GM19397 (cell line): ENCODE data around the gene SCP2.

Experiments used
- ATAC-seq: cut with Tn5 transposase; IDR thresholded peaks from one replicate; pipeline ENCODE4 v1.9.1; 2021; ENCODE audit warnings: mild to moderate bottlenecking, moderate library complexity; ENCODE audit not compliant: unreplicated experiment

Gene SCP2

DNA sequence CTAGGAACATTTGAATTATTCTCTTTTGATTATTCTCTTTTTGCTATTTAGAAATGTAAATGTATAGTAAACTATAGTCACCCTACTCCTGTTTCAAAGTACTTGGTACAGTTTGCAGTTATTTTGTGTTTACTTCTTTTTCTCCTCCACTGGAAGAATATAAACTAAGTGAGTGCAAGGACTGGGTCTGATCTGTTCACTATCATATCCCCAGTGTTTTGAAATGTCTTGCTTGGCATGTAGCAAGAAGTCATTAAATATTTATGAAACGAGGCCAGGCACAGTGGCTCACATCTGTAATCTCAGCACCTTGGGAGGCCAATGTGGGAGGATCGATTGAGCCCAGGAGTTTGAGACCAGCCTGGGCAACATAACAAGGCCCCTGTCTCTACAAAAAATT, 99.2 kb downstream of the SCP2 start:
- no peak for ATAC-seq

DNA sequence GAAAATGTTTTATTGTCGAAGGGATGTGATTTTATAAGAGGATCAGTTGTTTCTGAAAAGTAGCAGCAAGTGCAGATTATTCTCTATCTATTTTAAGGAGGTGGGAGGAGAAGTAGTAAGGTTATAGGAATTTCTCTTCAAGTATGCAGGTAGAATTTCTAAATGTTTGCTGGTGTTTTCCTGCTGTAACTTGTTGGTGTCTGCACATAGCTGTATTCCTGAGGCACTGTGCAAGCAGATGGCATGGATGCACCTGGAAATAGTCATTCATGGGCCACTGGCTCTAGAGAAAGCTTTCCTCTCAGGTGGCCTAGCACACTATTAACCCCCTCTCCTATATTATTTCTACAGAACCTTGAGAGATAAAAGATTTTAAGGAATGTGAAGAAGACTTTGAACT, 104.7 kb downstream of the SCP2 start:
- ATAC-seq = no peak

DNA sequence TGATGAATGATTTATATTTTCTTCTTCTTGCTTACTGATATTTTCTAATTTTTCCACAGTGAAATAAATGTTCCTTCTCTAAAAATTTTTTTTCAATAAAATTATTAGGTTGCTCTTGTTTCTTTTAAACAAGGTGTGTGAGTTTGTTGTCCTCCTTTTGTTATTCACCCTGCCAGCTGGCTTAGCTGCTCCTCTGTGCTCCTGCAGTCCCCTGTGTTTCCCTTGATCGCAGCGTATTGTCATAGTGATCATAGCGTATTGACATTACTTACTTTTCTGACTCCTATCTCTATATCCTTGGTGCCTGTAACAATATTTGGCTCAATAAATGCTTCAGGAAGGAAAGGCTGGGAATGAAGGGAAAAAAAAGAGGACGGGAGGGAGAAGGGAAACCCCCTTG, 110.1 kb downstream of the SCP2 start:
- ATAC-seq = no peak

DNA sequence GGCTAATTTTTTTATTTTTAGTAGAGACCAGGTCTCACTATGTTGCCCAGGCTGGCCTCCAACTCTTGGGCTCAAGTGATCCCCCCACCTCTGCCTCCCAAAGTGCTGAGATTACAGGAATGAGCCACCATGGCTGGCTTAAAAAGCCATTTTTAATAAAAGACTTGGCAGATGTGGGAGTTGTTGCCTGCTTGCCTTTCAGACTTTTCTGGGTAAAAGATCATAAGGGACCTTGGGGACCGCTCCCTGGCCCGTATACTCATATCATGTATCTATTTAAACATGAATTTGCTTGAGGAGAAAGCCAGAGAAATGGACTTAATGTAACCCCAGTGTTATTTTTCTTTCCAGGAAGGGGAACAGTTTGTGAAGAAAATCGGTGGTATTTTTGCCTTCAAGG, 111.5 kb downstream of the SCP2 start:
- ATAC-seq = no peak

DNA sequence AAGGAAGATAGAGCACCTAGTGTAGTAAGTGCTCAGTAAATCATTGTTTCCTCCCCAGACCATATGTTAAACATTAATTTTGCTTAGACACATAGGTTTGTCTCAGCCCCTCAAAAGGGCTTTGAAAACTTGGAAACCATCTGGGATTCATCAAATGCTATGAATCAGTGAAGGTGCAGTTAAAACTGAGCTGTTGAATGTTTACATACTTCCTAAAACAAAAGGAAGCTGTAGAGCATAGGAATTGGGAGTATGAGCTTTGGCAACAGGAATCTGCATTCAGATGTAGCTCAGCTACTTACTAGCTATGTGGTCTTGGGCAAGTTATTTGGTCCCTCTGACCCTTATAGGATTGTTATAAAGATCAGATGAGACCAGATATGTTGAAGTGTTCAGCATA, 116.2 kb downstream of the SCP2 start:
- ATAC-seq = no peak

DNA sequence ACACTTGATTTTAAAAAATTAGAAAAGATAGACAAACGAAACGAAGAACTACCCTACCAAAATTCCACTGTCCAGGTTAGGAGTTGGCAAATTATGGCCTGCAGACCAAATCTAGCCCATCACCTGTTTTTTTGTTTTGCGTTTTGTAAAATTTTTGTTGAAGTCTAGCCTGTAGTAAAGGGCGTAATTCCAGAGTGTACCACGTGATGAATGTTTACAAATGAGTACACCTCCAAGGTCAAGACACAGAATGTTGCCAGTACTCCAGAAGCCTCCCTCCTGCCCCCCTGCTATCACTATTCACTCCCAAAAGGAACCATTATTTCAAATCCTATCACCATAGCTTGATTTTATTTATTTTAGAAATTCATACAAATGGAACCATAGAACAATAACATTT, 117.8 kb downstream of the SCP2 start:
- ATAC-seq = no peak

DNA sequence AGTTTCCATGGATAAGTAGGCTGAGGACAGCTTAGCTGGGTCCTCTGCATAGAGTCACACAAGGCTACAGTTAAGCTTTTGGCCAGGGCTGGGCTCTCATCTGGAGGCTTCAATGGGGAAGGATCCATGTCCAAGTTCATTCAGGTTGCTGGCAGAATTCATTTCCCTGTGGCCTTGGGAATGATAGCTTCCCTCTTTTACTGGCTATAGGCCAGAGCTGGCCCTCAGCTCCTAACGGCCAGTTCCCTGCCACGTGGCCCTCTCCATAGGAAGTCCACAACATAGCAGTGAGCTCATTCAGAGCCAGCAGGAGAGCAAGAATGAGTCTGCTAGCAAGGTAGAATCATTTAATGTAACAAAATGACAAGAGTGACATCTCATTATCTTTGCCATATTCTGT, 119.9 kb downstream of the SCP2 start:
- ATAC-seq = no peak

DNA sequence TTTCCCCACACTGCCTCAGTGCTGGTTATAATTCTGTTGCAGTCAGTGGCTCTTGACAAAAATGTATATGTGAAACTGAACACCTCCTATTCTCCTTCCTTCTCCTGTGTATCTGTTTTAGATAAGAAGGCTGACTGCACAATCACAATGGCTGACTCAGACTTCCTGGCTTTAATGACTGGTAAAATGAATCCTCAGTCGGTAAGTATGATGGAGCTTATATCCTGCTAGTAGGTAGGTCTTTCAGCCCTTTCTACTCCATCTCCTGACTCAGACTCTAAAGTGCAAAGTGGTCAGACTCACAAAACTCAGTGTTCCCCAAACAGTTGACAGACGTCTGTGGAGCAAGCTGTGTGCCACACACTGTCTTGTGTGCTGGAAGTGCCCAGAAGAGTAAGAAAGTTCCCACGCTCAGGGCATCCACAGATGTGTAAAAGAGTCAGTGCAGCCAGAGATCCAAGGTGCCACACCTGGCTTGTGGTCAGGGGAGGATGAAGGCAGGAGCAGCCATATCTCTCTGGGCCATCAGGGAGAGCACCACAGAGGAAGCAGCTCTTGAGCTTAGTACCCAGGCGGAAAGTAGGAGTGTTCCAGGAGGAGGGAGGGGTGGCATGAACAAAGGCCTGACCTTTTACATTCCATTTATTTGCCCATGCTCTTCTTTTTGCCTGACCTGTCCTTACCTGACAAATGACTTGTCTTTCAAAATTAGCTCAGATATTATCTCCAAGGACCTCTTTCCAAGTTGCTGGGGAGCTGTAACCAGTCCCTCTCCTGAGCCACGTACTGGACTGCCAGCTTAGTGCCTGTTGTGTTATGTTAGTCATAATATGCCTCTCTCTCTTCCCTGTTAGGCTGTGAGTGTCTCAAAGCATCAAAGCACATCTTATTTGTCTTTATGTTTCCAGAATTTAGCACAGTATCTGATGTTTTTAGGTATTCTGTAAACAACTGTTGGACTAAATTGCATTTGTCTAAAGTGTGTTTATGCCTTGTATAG, 121.0 kb downstream of the SCP2 start:
- no peak for ATAC-seq

DNA sequence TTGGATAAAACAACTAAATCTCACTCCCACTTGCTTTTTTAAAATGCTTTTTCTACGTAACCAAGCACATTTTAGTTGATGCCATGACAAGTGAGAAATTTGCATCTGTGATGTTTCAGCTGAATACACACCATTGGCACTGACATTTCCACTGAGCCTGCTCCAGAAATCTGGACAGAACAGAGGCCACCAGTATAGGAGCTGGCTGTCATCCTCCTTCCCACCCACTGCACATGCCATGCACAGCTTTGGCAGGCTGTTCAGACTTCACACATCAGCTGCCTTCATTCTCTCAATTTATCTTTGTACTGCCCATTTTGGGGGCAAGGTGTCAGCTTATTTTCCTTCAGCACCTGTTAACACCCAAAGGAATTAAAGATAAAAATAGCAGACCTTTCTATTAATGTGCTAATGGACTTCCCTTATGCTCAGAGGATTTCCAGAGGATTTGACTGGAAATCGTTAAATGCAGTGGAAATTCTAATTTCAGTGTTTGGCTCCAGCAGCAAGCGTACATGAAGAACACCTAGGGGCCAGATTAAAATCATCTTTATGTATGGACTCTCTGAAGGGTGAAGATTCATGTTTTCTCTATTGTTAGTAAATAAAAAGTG, 122.0 kb downstream of the SCP2 start:
- ATAC-seq = no peak

DNA sequence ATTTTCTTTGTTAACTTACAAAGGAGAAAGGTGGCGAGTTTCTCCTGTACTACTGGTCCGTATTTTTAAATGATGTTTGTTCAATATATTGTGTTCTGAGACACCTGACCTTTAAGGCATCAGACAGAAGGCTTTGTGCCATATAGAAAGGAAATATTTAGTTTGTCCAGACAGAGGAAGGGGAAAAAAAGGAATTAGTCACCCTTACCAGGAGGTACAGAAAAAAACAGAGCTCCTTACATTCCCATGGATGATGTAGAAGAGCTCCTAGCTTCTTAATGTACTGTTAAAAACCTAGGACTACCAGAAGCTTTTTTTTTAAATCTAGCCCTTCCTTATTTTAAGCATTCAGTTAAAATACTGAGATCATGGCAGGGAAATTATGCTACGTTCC, 122.5 kb downstream of the SCP2 start:
- ATAC-seq = no peak

DNA sequence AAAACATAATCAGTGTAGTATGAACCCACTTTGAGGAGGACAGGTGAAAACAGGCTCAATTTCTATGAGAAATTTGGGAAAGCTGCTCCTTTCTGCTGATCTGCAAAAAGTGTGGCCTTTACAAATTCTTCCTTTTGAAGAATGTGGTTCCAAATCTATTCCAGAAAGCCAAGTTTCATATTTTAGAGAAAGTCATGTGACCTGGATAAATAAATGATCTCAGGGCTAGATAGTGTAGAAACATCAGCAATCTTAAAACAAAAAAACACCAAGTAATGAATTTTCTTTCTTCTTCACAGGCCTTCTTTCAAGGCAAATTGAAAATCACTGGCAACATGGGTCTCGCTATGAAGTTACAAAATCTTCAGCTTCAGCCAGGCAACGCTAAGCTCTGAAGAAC, 123.2 kb downstream of the SCP2 start:
- ATAC-seq = no peak

DNA sequence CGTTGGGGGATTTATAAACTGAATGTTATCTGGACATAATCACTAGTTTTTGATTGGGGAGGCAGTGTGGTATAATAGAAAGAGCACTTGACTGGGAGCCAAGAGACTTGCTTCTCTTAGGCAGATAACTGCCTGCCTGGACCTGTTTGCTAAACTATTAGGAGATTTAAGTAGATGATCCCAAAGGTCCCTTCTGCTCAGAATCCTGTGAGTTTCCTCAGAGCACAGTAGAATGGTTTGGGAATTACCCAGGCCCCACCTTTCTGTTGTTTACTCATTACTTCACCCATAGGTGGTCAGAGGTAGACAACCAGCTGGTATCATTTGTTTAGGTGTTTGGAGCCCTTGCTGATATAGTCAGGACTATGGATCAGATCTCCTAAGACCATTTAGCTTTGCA, 124.6 kb downstream of the SCP2 start:
- ATAC-seq = no peak

DNA sequence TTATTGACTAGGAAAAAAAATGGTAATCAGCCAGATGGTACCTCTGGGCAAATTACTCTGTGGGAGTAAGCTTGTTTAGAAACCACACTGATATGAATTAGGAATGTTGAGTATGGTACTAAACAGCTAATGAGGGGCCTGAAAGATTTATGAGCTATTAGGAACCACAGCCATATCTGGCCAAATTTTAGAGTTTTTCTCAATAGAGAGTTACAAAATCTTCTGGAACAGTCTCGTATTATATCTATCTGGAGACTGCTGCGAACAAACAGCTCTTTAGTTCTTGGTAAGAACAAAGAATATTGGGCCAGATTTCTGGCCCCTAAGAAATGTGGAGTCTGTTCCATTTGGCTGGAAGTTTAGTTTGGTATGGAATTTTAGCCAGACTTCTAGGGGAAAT, 130.1 kb downstream of the SCP2 start:
- ATAC-seq = no peak

DNA sequence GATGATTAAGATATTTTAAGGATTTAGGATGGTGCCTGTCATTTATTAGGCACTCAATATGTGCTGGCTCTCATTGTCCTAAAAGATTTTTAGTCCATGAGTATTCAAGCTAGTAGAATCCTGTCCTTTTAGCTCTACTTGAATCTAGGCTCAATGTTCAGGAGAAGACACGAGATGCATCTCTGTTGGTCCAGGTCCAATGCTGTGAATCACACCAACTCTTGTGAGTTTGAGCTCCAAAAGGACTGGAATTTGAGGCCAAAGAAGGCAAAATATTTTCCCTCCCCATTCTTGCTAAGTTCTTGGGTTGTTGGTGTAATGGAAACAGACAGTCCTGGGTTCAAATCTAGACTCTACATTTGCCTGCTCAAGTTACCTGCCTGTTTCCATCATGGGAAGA, 133.5 kb downstream of the SCP2 start:
- no peak for ATAC-seq

DNA sequence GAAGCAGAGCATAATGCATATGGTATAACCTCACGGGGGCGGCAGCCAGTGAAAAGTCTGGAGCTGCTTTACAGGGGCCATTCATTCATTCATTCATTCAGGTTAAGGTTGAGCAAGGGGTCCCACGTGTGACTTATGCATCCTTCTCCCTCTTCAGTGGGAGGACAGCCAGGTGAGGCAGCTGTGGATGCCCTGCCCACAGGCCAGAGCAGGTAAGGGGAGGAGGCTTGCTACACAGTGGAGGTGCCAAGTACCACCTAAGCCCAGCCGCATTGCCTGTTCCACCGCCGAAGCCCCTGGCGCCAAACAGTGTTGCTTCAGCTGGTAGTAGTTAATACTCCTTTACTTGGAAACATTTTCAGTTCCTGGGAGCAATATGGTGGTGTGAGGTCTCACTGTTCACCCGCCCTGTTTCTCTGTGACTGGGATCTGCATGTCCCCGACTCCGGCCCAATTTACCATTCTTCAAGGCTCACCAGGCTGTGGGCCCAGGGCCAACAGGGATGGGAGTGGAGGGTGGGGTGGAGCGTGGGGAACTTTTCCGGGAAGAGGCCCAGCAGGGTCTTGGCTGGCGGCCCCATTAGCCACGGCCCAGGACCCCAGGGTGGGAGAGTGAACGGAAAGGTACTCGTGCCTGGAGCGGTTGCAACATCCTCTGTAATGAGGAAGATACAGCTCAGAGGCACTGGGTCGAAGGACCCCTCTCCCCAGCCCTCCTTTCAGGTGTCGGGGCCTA, 134.2 kb downstream of the SCP2 start:
- no peak for ATAC-seq

DNA sequence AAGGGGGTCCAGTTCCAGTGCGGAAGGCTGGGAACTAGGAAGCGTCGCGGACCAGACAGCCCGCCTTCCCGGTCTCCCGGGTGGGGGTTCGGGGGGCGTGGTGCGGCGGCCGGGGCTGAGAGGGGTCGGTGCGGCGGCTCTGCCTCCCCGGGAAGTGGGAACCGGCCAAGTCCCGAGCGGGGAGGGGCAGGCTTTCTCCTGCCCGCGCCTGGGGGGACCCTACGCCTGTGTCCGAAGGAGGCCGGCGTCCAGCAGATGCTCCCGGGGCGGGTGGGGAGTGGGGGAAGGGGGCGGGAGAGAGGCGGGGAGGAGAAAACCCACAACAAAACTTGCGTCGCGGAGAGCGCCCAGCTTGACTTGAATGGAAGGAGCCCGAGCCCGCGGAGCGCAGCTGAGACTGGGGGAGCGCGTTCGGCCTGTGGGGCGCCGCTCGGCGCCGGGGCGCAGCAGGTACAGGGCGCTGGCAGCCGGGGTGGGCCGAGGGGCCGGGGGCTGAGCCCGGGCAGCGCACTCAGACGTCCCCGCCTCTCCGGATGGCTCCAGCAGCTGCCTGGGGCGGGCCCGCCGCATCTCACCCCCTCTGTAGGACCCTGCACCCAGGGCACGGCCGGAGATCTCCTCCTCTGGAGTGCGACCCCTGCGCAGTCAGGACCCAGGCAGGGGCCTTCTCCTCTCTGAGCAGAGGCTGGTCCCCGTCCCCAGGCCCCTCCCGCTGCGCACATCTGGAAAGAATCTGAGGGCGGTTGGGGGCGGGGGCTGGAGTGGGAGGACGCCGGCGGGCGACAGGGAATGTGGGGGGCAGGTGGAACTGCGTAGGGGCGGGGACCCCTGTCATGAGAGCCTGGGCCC, 135.0 kb downstream of the SCP2 start, which contains the start of gene PODN:
TSS of gene PODN (plus strand) at position 355 of the 849 bp plus-strand sequence. CDS start 7,643 bp downstream, outside the sequence.
- ATAC-seq = no peak

DNA sequence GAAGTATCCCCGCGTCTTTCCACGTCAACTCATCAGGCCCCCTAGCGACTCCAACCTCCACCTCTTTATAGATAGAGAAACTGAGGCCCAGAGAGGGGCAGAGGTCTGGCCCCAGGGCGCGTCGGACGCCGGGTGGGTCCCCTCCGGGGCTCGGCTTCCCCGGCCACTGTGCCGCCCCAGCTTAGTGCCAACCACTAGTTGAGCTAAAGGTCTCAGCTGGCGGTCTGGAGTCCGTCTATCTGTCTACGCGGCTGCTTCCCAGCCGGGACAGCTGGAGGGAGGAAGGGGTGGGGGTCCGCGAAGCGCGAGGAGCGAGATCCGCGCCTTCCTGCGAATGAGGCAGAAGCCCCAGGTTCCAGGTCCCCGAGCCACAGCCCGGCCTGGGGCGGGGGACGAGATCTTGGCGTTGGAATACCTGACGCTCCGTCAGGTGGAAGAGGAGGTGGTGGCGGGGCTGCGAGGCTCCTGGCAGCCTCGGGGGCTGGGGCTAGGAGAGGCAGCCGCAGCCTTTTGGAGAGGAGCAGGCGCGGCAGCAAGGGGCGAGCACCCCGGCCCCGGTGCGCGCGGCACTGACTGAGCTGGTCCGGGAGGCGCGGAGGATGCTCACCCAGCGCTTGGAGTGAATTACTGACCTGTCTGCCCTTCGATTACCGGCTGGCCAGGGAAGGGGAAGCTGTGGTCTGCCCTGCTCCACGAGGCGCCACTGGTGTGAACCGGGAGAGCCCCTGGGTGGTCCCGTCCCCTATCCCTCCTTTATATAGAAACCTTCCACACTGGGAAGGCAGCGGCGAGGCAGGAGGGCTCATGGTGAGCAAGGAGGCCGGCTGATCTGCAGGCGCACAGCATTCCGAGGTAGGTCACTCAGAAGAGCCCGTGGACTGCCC, 135.9 kb downstream of the SCP2 start:
- no peak for ATAC-seq

DNA sequence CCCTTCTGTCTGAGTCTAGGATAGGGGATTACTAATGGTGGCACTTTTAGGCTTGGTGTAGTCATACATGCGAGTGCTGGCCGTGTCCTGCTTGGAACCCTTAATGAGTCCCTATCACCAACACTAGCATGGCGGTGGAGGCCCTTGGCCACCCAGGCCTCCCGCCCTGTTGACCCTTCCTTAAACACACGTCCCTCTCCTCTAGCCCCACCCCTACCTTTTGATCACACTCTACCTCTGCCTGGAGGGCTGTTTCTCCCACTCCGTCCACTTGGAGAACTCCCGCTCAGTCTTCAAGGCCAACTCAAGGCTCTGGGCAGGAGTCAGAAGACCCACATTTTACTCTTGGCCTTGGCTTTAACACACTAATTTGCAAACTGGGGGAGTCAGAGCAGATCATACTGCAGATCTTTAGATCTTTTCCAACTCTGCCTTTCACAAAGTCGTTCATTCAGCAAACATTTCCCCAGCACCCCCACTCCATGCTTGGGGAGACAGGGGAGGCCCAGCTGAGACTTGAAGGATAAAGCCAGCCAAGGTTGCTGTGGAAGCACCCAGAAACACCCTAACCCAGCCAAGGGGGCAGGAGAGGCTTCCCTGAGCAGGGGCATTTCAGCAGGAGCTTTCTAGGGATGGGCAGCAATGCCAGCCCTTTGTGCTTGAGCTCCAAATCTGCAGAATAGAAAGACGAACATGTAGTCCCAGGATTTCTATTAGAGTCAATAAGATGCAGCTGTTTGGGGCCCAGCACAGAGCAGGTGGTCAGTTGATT, 136.9 kb downstream of the SCP2 start:
- no peak for ATAC-seq

DNA sequence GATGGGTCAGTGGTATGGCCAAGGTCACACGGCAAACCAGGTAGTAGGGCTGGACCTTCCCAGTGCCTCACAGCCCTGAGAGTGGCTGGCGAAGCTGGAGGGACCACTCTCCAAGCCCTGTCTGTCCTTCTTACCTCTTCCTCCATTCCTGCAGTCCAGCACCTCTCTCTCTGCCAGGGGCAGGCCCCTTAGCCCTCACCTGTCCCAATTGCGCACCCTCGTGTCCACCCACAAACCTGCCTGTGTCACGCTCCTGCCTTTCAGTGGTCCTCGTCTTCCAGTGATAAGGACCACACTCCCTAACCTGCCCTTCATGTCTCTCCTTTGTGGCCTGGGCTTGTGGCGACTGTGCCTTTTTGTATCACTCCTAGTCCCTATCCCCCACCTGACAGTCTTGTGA, 138.3 kb downstream of the SCP2 start:
- no peak for ATAC-seq
